H9 (cell line): ENCODE results near the gene FAU. TPM values are rescaled to one million over a fixed set of nuclear protein-coding genes. Genes with fewer than 3 reads are reported as not detected.

ENCODE experiments used
- DNase-seq: peaks from one replicate; pipeline ENCODE4 v3.0.0-alpha.2; 2017
- H2AFZ ChIP-seq: one replicate; pipeline ENCODE4 v1.6.1; 2013; ENCODE audit warnings: mild to moderate bottlenecking, low read length, control low read depth, moderate library complexity
- H2AK5ac ChIP-seq: 2 replicates; pipeline ENCODE4 v1.6.1; 2013; ENCODE audit warnings: low read length, control low read depth, mixed read lengths; ENCODE audit not compliant: insufficient read length
- H2BK120ac ChIP-seq: one replicate; pipeline ENCODE4 v1.6.1; 2013; ENCODE audit warnings: low read depth, mild to moderate bottlenecking, low read length, control low read depth, inconsistent platforms; ENCODE audit not compliant: poor library complexity, severe bottlenecking
- H2BK12ac ChIP-seq: 2 replicates; pipeline ENCODE4 v1.6.1; 2013; ENCODE audit warnings: low read length, control low read depth, mixed read lengths, low read depth; ENCODE audit not compliant: insufficient read length
- H2BK15ac ChIP-seq: 2 replicates; pipeline ENCODE4 v1.6.1; 2013; ENCODE audit warnings: low read depth, low read length, control low read depth
- H2BK20ac ChIP-seq: one replicate; pipeline ENCODE4 v1.6.1; 2013; ENCODE audit warnings: low read depth, mild to moderate bottlenecking, low read length, control low read depth, inconsistent platforms; ENCODE audit not compliant: poor library complexity, severe bottlenecking
- H2BK5ac ChIP-seq: 2 replicates; pipeline ENCODE4 v1.6.1; 2013; ENCODE audit warnings: low read length, control low read depth, mixed read lengths; ENCODE audit not compliant: insufficient read length
- H3K14ac ChIP-seq: 2 replicates; pipeline ENCODE4 v1.6.1; 2013; ENCODE audit warnings: low read length, control low read depth; ENCODE audit not compliant: insufficient read depth
- H3K18ac ChIP-seq: 2 replicates; pipeline ENCODE4 v1.6.1; 2013; ENCODE audit warnings: low read depth, mild to moderate bottlenecking, mixed read lengths, low read length, control low read depth; ENCODE audit not compliant: insufficient read length
- H3K23ac ChIP-seq: 2 replicates; pipeline ENCODE4 v1.6.1; 2013; ENCODE audit warnings: low read length, control low read depth, mixed read lengths, low read depth; ENCODE audit not compliant: insufficient read length
- H3K23me2 ChIP-seq: 2 replicates; pipeline ENCODE4 v1.6.1; 2013; ENCODE audit warnings: low read depth, mild to moderate bottlenecking, mixed read lengths, low read length, control low read depth; ENCODE audit not compliant: insufficient read length, poor library complexity, severe bottlenecking
- H3K27ac ChIP-seq: 2 replicates; pipeline ENCODE4 v1.5.1; 2013; ENCODE audit warnings: low read length, control low read depth, mixed read lengths, low read depth; ENCODE audit not compliant: insufficient read length
- H3K27me3 ChIP-seq: 2 replicates; pipeline ENCODE4 v1.6.1; 2013; ENCODE audit warnings: low read length, control low read depth, inconsistent platforms; ENCODE audit not compliant: insufficient read depth
- H3K4ac ChIP-seq: 2 replicates; pipeline ENCODE4 v1.6.1; 2013; ENCODE audit warnings: low read depth, mild to moderate bottlenecking, control low read depth, inconsistent platforms, low read length, moderate library complexity
- H3K4me1 ChIP-seq: 2 replicates; pipeline ENCODE4 v1.6.1; 2013; ENCODE audit warnings: low read length, control low read depth, inconsistent platforms; ENCODE audit not compliant: insufficient read depth
- H3K4me2 ChIP-seq: 2 replicates; pipeline ENCODE4 v1.6.1; 2013; ENCODE audit warnings: low read length, control low read depth, mixed read lengths; ENCODE audit not compliant: insufficient read length, insufficient read depth
- H3K56ac ChIP-seq: 2 replicates; pipeline ENCODE4 v1.6.1; 2013; ENCODE audit warnings: low read depth, mild to moderate bottlenecking, mixed read lengths, low read length, control low read depth; ENCODE audit not compliant: insufficient read length
- H3K79me1 ChIP-seq: 2 replicates; pipeline ENCODE4 v1.6.1; 2013; ENCODE audit warnings: low read depth, mild to moderate bottlenecking, moderate library complexity, low read length, control low read depth, inconsistent platforms; ENCODE audit not compliant: insufficient read depth, poor library complexity, severe bottlenecking
- H3K79me2 ChIP-seq: 2 replicates; pipeline ENCODE4 v1.6.1; 2013; ENCODE audit warnings: low read length, control low read depth, inconsistent platforms; ENCODE audit not compliant: insufficient read depth
- H3K9ac ChIP-seq: 2 replicates; pipeline ENCODE4 v1.6.1; 2013; ENCODE audit warnings: low read length, control low read depth, mixed read lengths; ENCODE audit not compliant: insufficient read length; ENCODE audit errors: extremely low read depth
- H3K9me3 ChIP-seq: one replicate; pipeline ENCODE4 v1.6.1; 2013; ENCODE audit warnings: low read depth, low read length, inconsistent platforms; ENCODE audit not compliant: control insufficient read depth
- H3T11ph ChIP-seq: one replicate; pipeline ENCODE4 v1.6.1; 2013; ENCODE audit warnings: mild to moderate bottlenecking, low read length, control low read depth, inconsistent platforms
- H4K20me1 ChIP-seq: one replicate; pipeline ENCODE4 v1.6.1; 2013; ENCODE audit not compliant: control insufficient read depth, insufficient read length, insufficient read depth
- H4K5ac ChIP-seq: 2 replicates; pipeline ENCODE4 v1.6.1; 2013; ENCODE audit warnings: low read depth, mild to moderate bottlenecking, mixed read lengths, low read length, control low read depth; ENCODE audit not compliant: insufficient read length
- H4K8ac ChIP-seq: replicated peaks from 2 replicates; pipeline ENCODE4 v1.6.1; 2013; ENCODE audit warnings: low read length, control low read depth, mixed read lengths, low read depth; ENCODE audit not compliant: insufficient read length
- H4K91ac ChIP-seq: 2 replicates; pipeline ENCODE4 v1.6.1; 2013; ENCODE audit warnings: low read depth, mild to moderate bottlenecking, moderate library complexity, mixed read lengths, low read length, control low read depth; ENCODE audit not compliant: insufficient read length
- H3K27ac Mint-ChIP-seq, 3 experiments: 2 replicates in 2 of 3; 3 replicates in 1 of 3; pipeline ENCODE4 v1.8.0; 2020 to 2021; ENCODE audit warnings: mixed read lengths in 3 of 3, mild to moderate bottlenecking in 1 of 3, moderate library complexity in 1 of 3
- H3K27me3 Mint-ChIP-seq: 2 replicates; pipeline ENCODE4 v1.8.0; 2021; ENCODE audit warnings: low read depth, mild to moderate bottlenecking, moderate library complexity, mixed read lengths
- H3K36me3 Mint-ChIP-seq, 3 experiments: 2 replicates in 2 of 3; 3 replicates in 1 of 3; pipeline ENCODE4 v1.8.0; 2020 to 2021; ENCODE audit warnings: low read depth in 3 of 3, mixed read lengths in 3 of 3; ENCODE audit not compliant: insufficient read depth in 1 of 3
- H3K4me1 Mint-ChIP-seq, 2 experiments: 2 replicates each; pipeline ENCODE4 v1.8.0; 2020; ENCODE audit warnings: mixed read lengths in 2 of 2
- H3K4me3 Mint-ChIP-seq, 2 experiments: 2 replicates in 1 of 2; 3 replicates in 1 of 2; pipeline ENCODE4 v1.8.0; 2020 to 2021; ENCODE audit warnings: mild to moderate bottlenecking in 2 of 2, mixed read lengths in 2 of 2, moderate library complexity in 1 of 2
- H3K9me3 Mint-ChIP-seq, 2 experiments: 2 replicates in 1 of 2; 3 replicates in 1 of 2; pipeline ENCODE4 v1.8.0; 2020; ENCODE audit warnings: mild to moderate bottlenecking in 2 of 2, mixed read lengths in 2 of 2, moderate library complexity in 1 of 2
- WGBS: extraction: QIAGEN DNeasy Blood & Tissue Kit; methylation state at CpG from one replicate; pipeline ENCODE4 v1.1.7; 2013; ENCODE audit warnings: missing lambda C conversion rate, low lambda C conversion rate, mixed read lengths; ENCODE audit not compliant: insufficient read length; ENCODE audit errors: extremely low coverage; 5-methylcytosine and 5-hydroxymethylcytosine counted together
- total RNA-seq: library from RNA; stranded (reverse); gene quantifications from 2 replicates; pipeline ENCODE4 v1.2.1, GENCODE V29; 2021
- TF ChIP-seq, protein P1 (sequence below): fragments of 200-600 bp; sonication (generic); conservative IDR thresholded peaks from 3 replicates; pipeline ENCODE4 v1.8.0; 2021; ENCODE audit warnings: antibody characterized with exemption, mild to moderate bottlenecking

The FAU gene
- total RNA-seq, 1 experiment from 2014 or later: 898 TPM

DNA sequence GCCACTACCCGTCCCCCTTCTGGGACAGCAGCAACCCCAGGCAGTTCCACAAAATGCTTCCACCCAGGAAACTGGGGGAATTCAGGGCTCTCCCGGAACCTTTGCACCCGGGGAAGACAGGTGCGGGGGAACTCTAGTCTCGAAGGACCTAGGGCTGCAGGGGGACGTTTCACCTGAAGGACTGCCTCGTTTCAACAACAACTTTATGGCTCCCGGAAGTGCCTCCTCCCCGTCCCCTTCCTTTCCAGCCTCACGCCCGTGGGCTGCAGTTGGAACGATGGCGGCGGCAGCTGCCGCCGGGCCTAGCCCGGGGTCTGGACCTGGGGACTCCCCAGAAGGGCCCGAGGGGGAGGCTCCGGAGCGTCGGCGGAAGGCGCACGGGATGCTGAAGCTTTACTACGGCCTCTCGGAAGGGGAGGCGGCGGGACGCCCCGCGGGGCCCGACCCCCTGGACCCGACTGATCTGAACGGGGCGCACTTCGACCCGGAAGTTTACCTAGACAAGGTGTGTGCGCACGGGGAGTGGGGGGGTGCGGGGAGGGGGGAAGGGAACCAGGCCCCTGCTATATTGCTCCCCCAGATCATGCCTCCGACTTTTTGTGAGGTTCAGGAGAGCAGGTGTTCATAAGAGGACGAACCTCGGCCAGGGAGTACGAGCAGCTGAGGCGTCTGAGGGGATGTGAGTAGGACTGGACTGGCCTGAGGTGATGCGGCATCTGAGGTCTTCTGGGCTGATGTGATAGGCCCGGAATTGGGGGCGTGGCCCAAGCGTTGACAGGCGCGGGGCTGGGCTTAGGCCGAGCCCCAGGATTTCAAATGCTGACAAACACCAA, 25.7 kb downstream of the FAU start, which contains the start of gene VPS51:
TSS of gene VPS51 (plus strand) at position 241 of the 833 bp plus-strand sequence. CDS start at position 278, 37 bp downstream.
- H3K4ac ChIP-seq: no peak within 1 kb of the TSS
- Mint-ChIP-seq H3K4me1 (peaks cover 8 to 9% of the 10 kb centered on the region in 2 experiments), H3K36me3 (peaks cover 4 to 10% (median 5%) of the 10 kb centered on the region in 3 experiments; a peak in 5 of 7 replicates), H3K9me3 (no peaks in the 10 kb centered on the region), H3K27me3 (no peaks in the 10 kb centered on the region), H3K27ac (peak within 1 kb of the TSS; percentile 94 to 100 (median 99)), H3K4me3 (peak within 1 kb of the TSS; percentile 95 to 96)
- H2BK120ac ChIP-seq: no peak within 1 kb of the TSS
- H3K9me3 ChIP-seq: no peaks in the 10 kb centered on the region
- H3K23me2 ChIP-seq: no peaks in the 10 kb centered on the region
- H4K8ac ChIP-seq: peak within 1 kb of the TSS; percentile 74
- no peaks in the 10 kb centered on the region for H3K27me3 ChIP-seq
- no peak within 1 kb of the TSS for H3K18ac ChIP-seq
- H4K5ac ChIP-seq: peak within 1 kb of the TSS; percentile 97
- no CpG with 5 or more reads among the region's 52 CpGs for WGBS
- H2AK5ac ChIP-seq: no peak within 1 kb of the TSS
- no peak within 1 kb of the TSS for H3K56ac ChIP-seq
- peak within 1 kb of the TSS; percentile 66 for H3K9ac ChIP-seq
- no peak within 1 kb of the TSS for H3K27ac ChIP-seq
- peak within 1 kb of the TSS; percentile 17; the same call in 1 of the 2 replicates for H3K14ac ChIP-seq
- no peaks in the 10 kb centered on the region for H3K4me1 ChIP-seq
- no peak within 1 kb of the TSS for H4K91ac ChIP-seq
- DNase-seq: peak; percentile 92
- no peak within 1 kb of the TSS for H2BK20ac ChIP-seq
- H2BK5ac ChIP-seq: no peak within 1 kb of the TSS
- TF ChIP-seq, protein P1, sequence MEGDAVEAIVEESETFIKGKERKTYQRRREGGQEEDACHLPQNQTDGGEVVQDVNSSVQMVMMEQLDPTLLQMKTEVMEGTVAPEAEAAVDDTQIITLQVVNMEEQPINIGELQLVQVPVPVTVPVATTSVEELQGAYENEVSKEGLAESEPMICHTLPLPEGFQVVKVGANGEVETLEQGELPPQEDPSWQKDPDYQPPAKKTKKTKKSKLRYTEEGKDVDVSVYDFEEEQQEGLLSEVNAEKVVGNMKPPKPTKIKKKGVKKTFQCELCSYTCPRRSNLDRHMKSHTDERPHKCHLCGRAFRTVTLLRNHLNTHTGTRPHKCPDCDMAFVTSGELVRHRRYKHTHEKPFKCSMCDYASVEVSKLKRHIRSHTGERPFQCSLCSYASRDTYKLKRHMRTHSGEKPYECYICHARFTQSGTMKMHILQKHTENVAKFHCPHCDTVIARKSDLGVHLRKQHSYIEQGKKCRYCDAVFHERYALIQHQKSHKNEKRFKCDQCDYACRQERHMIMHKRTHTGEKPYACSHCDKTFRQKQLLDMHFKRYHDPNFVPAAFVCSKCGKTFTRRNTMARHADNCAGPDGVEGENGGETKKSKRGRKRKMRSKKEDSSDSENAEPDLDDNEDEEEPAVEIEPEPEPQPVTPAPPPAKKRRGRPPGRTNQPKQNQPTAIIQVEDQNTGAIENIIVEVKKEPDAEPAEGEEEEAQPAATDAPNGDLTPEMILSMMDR: no peak
- H2BK15ac ChIP-seq: no peak within 1 kb of the TSS
- 0 out of 2 replicates have a peak, but pooled peaks cover 3% of the 10 kb centered on the region for H3K79me2 ChIP-seq
- H3K23ac ChIP-seq: no peak within 1 kb of the TSS
- no peak within 1 kb of the TSS for H2AFZ ChIP-seq
- no peaks in the 10 kb centered on the region for H4K20me1 ChIP-seq
- H3K79me1 ChIP-seq: peaks cover 4% of the 10 kb centered on the region
- no peak within 1 kb of the TSS for H2BK12ac ChIP-seq
- H3K4me2 ChIP-seq: peak within 1 kb of the TSS; percentile 55
- no peak within 1 kb of the TSS for H3T11ph ChIP-seq
